DMS79 (cell line): Measurements from ENCODE around the gene TSPAN9.

Source experiments
- DNase-seq: peaks from one replicate; lab custom pipeline; 2025; lab: John Stamatoyannopoulos, UW

TSPAN9 gene

GRCh38 chr12:3250576-3250975 is 173.4 kb downstream of the TSPAN9 start:
- no peak for DNase-seq

DNA sequence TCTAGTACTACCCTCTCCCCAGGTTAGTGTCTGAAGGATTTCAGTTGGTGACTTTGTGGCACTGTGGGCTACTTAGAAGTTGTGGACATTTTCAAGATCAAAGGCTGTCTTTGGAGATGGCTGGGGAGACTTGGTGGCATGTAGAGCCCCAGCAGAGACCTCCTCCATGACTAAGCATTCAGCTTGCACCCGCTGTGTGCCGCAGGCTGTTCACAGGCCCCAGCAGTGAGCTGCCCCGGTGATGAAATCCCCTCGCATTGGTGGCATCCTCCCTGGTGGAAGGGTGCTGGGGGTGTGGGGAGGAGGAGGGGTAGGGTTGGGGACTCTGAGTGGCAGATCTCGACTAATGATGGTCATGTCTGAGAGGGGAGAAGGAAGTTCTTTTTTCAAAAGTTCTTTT is 173.9 kb downstream of the TSPAN9 start:
- DNase-seq, result no peak

GRCh38 chr12:3251691-3252090 is 174.5 kb downstream of the TSPAN9 start:
- no peak for DNase-seq

DNA sequence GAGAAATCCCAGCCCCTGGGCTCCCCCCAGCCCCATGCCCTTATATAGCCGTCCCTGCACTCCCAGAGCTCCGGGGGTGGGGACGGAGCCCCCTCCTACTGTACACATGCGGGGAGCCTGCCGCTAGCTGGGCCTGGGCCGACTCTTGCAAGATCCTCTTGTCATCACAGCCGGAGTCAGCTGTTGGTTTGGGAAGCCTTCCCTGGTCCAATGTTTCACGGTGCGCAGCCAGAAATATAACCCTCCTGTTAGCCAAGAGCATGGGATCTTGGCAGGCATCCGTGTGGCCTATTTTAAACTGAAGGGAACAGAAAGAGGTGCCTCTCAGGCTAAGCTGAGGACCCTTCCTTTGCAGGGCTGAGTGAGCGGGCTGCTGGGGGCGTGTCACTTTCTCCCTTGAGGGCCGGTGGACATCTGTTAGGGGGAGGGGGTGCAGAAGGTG is 175.3 kb downstream of the TSPAN9 start:
- peak; percentile 71 for DNase-seq

- no peak for DNase-seq
Observed at GRCh38 chr12:3253682-3254275, 176.6 kb downstream of the TSPAN9 start.

- DNase-seq, result no peak
Observed at GRCh38 chr12:3255057-3255456, 177.9 kb downstream of the TSPAN9 start.

DNA sequence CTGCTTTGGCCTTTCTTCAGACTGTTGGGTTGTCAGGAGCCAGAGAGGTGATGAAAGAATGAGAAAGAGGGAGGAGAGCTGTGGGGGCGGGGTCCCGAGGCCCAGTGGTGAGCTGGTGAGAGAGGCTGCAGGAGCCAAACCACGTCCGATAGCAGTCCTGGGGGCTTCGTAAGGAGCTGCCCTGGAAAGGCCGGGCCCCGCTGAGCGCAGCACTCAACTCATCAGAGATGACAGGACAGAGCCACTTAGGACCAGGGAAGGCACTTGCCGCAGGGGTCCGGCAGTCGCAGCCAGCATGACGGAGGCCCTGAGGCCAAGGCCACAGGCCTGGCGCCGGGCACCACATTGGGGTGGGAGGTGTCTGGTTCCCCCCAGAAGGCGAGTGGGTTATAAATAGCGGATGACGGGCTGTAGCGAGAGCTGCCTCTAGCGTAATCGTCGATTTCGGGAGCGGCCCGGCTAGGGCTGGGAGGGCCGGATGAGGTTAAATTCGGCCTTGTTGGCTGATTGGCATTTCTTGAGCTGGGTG is 179.0 kb downstream of the TSPAN9 start:
- DNase-seq, result no peak

- no peak for DNase-seq
Observed at GRCh38 chr12:3257411-3257810, 180.2 kb downstream of the TSPAN9 start.

- no peak for DNase-seq
Observed at GRCh38 chr12:3259973-3260372, 182.8 kb downstream of the TSPAN9 start.

DNA sequence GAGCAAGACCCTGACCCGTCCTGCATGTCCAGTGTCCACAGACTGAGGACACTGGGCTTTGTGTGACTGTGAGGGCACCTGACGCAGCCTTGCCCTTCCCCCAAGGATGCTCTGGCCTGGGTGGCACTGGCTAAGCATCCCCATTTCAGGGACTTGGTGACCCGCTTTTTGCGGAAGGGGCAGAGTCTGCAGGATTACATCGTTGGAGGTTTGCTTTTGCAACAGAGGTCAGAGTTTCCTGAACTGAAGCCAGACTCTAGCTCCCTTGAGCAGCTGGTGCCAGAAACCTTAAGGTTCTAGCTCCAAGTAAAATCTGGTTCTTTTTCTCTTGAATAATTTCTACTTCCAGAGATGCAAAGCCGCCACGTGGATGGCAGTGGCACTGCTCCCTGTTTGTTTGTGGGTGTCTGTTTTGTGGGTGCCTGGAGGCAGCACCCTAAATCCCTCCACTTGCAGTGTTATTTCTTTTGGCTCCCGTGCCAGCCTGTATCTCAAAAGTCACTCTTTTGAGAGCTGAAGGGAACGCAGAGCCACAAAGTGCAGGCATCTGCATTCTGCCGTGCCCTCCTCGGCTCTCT is 184.7 kb downstream of the TSPAN9 start:
- DNase-seq, result no peak

DNA sequence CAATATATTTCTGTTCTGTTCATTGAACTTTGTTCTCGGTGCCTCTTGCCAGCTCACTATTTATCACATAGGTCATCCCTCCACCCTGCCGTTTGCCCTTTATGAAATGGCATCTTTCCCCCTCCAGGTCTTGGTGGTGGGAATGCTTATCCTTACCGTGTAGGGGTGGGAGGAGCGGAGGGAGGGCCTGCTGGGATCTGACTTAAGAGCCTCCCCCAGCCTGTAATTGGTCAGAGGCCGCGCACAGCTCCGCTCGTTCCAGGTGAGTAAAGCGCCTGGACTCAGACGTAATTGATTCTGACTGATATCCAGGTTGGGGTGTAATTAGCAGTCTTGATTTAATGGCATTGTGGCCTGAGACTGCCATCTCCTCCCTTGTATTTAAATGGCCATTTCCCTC is 185.3 kb downstream of the TSPAN9 start:
- no peak for DNase-seq

DNA sequence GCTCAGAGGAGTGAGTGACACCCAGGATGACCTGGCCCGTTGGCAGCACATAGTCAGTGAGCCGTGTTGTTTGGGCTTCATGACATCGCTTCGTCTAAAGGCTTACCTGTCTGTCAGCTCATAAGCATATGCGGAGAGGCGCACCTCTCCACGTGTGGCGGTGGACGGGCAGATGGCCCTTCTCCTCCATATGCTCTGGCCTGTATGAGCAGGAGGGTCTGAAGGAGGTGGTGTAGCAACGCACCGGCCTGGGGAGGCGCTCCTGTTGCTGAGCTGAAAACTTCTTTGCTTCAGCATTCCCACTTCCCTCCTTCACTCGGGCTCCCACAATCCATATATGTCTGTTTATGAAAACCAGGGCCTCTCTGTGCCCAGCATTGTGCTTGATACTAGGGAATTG is 186.1 kb downstream of the TSPAN9 start:
- no peak for DNase-seq

DNA sequence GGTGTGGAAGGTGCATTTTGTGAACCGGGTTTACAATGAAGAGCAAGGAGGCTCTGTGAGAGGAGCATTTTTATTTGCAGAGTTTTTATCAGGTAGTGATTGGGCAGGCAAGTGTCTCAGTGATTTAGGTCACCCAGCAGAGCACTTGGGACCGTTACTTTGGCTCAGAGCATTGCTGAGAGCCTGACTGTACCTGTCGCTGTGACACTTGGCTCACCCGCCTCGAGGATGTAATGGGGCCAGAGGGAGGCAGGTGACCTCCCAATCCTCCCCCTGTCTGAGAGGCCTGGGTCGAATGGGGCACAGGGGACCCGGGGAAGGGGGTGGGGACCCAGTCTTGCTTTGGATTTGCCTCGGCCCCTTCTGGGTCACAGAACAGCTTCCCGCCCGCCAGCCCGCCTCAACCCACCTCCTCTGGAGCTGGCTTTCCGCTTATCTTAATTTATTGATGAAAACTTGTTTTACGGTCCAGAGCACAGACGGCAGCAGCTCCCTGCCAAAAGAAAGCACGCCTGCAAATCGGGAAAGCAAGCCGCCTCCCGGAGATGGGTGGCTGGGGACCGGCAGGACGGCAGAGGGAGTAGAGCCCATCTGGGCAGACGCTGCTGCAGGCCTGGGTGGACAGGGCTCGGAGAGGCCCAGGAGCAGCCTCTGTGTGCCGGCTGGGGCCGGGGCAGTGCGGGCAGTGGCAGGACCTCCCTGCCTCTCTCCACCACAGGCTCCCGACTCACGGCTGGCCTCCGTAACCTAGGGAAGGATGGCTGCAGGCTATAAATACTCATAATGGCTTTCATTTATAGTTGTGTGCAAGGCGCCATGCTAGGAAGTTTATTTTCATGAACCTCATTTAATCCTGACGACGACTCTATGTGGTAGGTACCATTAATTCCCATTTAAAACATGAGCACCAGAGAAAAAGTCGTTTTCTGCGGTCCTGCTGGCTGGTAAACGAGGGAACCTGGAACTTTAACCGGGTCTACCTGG is 187.1 kb downstream of the TSPAN9 start:
- no peak for DNase-seq

DNA sequence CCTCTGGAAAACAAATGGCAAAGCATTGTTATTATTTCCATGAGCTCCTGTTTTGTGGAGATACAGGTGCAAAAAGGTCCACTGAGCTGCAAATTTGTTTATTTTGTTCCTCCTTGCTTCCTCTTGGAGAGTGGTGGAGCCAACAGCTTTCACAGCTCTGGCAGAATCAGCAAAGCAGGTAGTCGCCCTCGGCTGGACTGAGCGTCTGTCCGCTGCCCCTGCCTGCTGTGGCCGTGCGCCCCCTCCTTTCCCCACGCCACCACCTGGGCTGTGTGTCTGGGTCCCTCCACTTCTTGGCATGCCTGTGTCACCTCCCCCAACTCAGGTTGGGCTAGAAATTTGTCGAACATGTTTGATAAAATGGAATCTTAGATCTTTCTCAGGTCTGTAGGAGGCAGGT is 188.2 kb downstream of the TSPAN9 start:
- no peak for DNase-seq

GRCh38 chr12:3266638-3267037 is 189.5 kb downstream of the TSPAN9 start:
- DNase-seq, result no peak

GRCh38 chr12:3267690-3268089 is 190.5 kb downstream of the TSPAN9 start:
- no peak for DNase-seq

GRCh38 chr12:3269594-3269993 is 192.4 kb downstream of the TSPAN9 start:
- DNase-seq, result no peak

DNA sequence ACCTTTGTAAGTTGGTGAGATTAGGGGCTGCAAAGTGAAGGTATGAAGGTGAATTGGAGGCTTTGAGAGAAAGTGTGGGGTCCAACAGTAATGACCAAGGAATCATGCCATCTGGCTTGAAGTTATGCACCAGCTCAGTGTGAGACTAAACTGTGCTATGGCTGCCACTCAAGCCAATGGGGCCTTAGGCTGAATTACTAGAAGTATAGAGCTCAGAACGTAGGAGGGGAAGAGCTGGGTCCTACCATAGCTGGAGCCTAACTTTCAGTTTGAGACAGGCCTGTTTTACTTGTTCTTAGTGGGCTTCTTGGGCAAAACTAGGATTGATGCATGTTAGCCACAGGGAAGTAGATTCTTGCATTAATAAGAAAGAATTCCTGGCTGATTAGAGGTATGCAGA is 194.0 kb downstream of the TSPAN9 start:
- DNase-seq, result no peak

- no peak for DNase-seq
Observed at GRCh38 chr12:3271639-3272038, 194.5 kb downstream of the TSPAN9 start.

DNA sequence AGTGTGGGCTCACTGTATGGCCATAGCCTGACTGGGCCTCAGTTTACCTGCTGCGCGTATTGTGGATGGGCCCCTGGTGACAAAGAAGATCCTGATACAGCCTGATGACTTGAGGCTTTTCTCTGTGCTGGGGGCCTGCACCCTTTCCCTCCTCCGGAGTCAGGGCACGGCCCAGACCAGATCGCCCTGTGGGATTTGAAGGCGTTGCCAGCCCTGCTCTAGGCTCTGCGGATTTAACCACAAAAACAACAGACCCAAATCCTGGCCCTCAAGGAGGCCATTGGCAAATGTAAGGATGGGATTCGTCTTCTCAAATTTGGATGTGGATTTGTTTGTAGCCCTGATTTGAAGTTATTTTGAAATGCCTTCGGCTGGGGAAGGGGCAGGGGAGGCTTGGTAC is 195.8 kb downstream of the TSPAN9 start:
- DNase-seq, result no peak

DNA sequence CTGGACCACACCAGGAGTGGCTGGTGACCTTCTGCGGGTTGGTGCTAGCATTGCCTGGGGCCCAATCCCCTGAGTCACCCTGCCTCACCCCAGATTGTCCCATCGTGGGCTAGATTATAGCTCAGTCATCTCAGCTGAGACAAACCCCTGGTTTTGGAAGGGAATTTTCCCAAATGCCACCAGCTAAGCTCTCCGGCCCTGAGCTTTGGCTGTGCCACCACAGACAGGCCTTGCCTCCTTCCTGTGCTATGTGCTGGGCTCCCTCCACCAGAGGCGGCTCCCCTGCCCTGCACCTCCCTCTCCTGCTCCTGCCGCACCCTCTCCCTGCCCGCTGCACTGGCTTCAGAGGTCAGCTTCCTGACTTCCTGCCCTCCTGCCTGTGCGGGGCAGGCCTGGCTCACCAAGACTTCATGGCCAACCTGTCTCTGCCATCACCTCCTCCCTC is 196.3 kb downstream of the TSPAN9 start:
- no peak for DNase-seq

GRCh38 chr12:3274664-3275063 is 197.5 kb downstream of the TSPAN9 start:
- DNase-seq, result no peak
